Activated CD4-positive, alpha-beta memory T cell treated with anti-CD3 and anti-CD28 coated beads for 36 hours (primary cell): ENCODE results near the gene ZSWIM2. TPM values are rescaled to one million over a fixed set of nuclear protein-coding genes. Genes with fewer than 3 reads are reported as not detected.

Experiments
- CTCF ChIA-PET: fragments of 350-600 bp; sonication (Branson Sonifier 250); formaldehyde crosslinking; loops from one replicate; lab custom pipeline; 2021; ENCODE audit warnings: antibody characterized with exemption, inconsistent platforms; lab: Charles Lee
- POLR2A ChIA-PET: fragments of 350-600 bp; sonication (Branson Sonifier 250); formaldehyde crosslinking; loops from one replicate; lab custom pipeline; 2021; ENCODE audit warnings: antibody characterized with exemption; lab: Charles Lee
- DNase-seq: peaks from one replicate; pipeline ENCODE4 v3.0.0-alpha.2; 2020
- H3K27ac Mint-ChIP-seq: one replicate; pipeline ENCODE4 v1.8.0; 2021; ENCODE audit warnings: mixed read lengths
- H3K27me3 Mint-ChIP-seq: one replicate; pipeline ENCODE4 v1.8.0; 2021; ENCODE audit warnings: mixed read lengths
- H3K36me3 Mint-ChIP-seq: one replicate; pipeline ENCODE4 v1.8.0; 2021; ENCODE audit warnings: mixed read lengths
- H3K4me1 Mint-ChIP-seq: one replicate; pipeline ENCODE4 v1.8.0; 2021; ENCODE audit warnings: low read depth, mixed read lengths
- H3K4me3 Mint-ChIP-seq: one replicate; pipeline ENCODE4 v1.8.0; 2021; ENCODE audit warnings: mild to moderate bottlenecking, mixed read lengths
- H3K9me3 Mint-ChIP-seq: one replicate; pipeline ENCODE4 v1.8.0; 2021; ENCODE audit warnings: mixed read lengths
- intact Hi-C: fragments of 100-400 bp; cut with micrococcal nuclease; formaldehyde crosslinking; loops from one replicate; pipeline ENCODE4 v1.15.1; 2023
- total RNA-seq, 2 experiments: library from RNA; stranded (reverse); gene quantifications; one replicate each; pipeline ENCODE4 v1.2.3, GENCODE V29; 2021

Gene ZSWIM2
- total RNA-seq, 2 experiments from 2014 or later = not detected

DNA sequence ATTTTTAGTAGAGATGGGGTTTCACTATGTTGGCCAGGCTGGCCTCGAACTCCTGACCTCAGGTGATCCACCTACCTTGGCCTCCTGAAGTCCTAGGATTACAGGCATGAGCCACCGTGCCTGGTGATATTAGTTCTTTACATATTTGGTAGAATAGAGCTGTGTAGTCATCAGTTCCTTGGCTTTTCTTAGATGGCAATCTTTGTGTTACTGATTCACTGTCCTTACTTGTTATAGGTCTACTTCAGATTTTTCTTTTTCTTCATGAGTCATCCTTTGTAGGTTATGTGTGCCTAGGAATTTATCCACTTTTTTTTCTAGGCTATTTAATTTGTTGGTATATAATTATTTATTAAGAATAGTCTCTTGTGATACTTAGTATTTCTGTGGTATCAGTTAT is 30.3 kb upstream of the ZSWIM2 start:
- ChIA-PET POLR2A (no interaction called here), CTCF (no interaction called here)
- Mint-ChIP-seq H3K9me3 (peaks cover 24% of the 10 kb centered on the region), H3K27ac (no peak overlapping the region), H3K4me1 (no peaks in the 10 kb centered on the region), H3K27me3 (no peaks in the 10 kb centered on the region), H3K4me3 (no peak overlapping the region), H3K36me3 (peaks cover 1% of the 10 kb centered on the region)
- DNase-seq = no peak
- intact Hi-C loops = no loop called here

DNA sequence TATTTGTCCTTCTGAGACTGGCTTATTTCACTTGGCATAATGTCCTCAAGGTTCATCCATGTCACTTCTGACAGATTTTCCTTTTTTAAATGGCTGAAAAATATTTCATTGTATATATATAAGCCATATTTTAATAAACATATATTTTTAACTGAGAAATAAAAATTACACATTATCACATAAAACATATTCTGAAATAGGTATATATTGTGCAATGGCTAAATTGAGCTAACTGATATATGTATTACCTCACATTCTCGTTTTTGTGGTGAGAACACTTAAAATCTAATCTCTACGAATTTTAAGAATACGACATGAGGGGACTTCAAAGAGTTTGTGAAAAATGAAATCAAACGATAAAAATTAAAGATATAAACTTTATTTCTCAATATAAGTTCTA is 25.7 kb upstream of the ZSWIM2 start:
- H3K27ac Mint-ChIP-seq = no peak overlapping the region
- intact Hi-C loops = no loop called here
- ChIA-PET POLR2A (no interaction called here), CTCF (interaction anchor here (0.6 kb wide), 1 partner anchor 36 kb away, joined by 3 read pairs; no protein-coding TSS in a partner anchor)
- no peaks in the 10 kb centered on the region for H3K4me1 Mint-ChIP-seq
- no peaks in the 10 kb centered on the region for H3K27me3 Mint-ChIP-seq
- H3K4me3 Mint-ChIP-seq = no peak overlapping the region
- no peaks in the 10 kb centered on the region for H3K36me3 Mint-ChIP-seq
- DNase-seq = no peak
- no peaks in the 10 kb centered on the region for H3K9me3 Mint-ChIP-seq

DNA sequence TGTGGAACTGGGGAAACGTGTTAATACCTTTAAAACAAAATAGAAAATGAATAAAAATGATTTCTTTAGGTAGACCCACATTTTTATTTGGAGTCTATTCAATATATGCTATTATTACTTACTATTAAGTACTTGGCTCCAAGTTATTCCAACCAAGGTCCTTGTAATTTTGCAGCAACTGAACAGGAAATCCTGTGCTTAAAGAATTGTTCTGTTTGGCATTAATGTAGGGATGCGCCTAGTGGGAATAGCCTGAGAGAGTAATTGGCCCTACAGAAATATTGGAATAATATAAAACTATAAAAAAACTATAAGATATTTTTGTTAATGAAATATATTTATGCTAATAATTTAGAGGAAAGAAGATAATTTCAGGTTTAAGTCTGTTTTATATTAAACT is 22.9 kb upstream of the ZSWIM2 start:
- Mint-ChIP-seq H3K4me1 (no peaks in the 10 kb centered on the region), H3K9me3 (no peaks in the 10 kb centered on the region), H3K4me3 (no peak overlapping the region), H3K36me3 (no peaks in the 10 kb centered on the region), H3K27me3 (no peaks in the 10 kb centered on the region), H3K27ac (no peak overlapping the region)
- no peak for DNase-seq
- POLR2A ChIA-PET = no interaction called here
- intact Hi-C loops = no loop called here
- CTCF ChIA-PET = no interaction called here

DNA sequence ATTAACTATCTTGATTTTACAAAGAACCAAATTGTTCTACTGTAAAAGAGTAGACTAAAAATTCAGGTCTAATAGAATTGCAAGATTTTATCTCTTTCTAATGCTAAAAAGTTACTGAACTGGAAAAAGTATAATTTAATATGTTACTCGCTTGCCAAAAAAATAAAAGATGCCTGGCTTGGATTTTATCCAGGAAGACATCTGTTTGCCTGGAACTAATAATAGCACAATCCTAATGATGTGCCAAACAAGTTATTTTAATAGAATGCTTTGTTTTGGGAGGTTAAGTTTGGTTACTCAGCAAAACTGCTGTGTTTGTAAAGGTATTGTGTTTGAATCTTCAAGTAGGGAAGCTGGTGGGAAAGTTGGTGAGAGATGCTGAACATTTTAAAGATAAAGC is 19.4 kb upstream of the ZSWIM2 start:
- no peaks in the 10 kb centered on the region for H3K36me3 Mint-ChIP-seq
- H3K4me1 Mint-ChIP-seq = no peaks in the 10 kb centered on the region
- CTCF ChIA-PET = no interaction called here
- H3K27me3 Mint-ChIP-seq = no peaks in the 10 kb centered on the region
- DNase-seq = no peak
- POLR2A ChIA-PET = no interaction called here
- no peaks in the 10 kb centered on the region for H3K9me3 Mint-ChIP-seq
- no peak overlapping the region for H3K4me3 Mint-ChIP-seq
- intact Hi-C loops = no loop called here
- H3K27ac Mint-ChIP-seq = no peak overlapping the region

DNA sequence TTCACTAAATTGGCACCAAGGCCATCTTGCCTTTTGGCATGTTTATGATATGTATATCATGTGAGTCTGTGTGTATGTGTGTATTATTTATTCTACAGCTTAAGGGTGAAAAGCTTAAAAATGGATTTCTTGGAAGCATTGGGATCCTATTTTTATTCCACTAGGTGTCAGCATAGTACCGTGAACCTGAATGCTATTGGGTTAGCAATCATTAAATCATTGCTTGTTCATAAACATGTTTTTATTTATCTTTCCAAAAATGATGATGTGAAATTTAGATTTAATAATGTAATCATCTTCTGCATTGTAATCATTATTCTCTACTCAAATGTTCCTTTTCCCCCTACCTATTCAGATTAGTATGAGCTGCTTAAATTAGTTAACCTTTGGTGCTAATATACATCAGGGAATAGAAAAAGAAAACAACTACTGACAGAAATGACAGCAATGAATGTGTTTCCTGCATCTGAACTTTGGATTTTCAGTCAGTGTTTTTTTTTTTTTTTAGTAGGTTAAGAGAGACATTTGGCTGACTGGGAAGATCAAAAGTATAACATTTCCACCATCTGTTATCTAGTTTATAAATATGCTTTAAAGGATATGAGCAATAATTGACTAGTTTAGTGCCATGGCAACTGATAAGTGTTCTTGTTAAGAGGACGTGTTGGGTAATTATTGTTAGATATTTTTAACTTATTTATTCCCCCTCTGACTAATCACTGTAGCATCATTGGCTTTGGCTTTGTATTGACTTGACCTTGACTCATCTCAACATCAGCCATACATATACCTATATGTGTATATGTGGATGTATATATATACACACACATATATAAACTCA is 14.1 kb upstream of the ZSWIM2 start:
- Mint-ChIP-seq H3K4me3 (no peak overlapping the region), H3K27ac (no peak overlapping the region), H3K4me1 (no peaks in the 10 kb centered on the region), H3K36me3 (no peaks in the 10 kb centered on the region), H3K27me3 (no peaks in the 10 kb centered on the region), H3K9me3 (no peaks in the 10 kb centered on the region)
- POLR2A ChIA-PET = no interaction called here
- no peak for DNase-seq
- intact Hi-C loops = loop anchor here (5.0 kb wide), 1 partner anchor 719 kb away; no protein-coding TSS in a partner anchor
- CTCF ChIA-PET = interaction anchor here (0.6 to 0.8 kb wide), 3 partner anchors 10 to 593 kb away, joined by 3 to 6 read pairs (median 3); no protein-coding TSS in a partner anchor

DNA sequence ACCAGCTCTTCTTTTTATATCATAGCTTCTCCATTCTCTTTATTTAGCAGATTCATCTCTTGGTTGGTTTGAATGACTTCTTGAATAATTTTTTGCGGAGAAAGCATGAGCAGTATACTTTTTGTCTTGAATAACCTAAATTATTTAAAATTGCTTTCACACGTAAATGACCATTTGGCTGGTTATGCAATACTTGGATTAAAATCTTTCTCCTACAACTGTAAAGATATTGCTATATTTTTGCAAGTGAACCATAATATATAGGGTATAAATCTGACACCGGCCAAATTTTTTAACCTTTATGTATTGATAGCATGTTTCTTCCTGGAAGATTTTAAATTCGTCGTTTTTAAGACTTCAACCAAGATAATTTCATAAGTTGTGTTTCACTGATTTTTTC is 6.2 kb upstream of the ZSWIM2 start:
- Mint-ChIP-seq H3K36me3 (no peaks in the 10 kb centered on the region), H3K27me3 (no peaks in the 10 kb centered on the region), H3K4me3 (no peak overlapping the region), H3K4me1 (no peaks in the 10 kb centered on the region), H3K9me3 (peaks cover 7% of the 10 kb centered on the region), H3K27ac (no peak overlapping the region)
- POLR2A ChIA-PET = no interaction called here
- CTCF ChIA-PET = no interaction called here
- intact Hi-C loops = no loop called here
- DNase-seq = no peak

DNA sequence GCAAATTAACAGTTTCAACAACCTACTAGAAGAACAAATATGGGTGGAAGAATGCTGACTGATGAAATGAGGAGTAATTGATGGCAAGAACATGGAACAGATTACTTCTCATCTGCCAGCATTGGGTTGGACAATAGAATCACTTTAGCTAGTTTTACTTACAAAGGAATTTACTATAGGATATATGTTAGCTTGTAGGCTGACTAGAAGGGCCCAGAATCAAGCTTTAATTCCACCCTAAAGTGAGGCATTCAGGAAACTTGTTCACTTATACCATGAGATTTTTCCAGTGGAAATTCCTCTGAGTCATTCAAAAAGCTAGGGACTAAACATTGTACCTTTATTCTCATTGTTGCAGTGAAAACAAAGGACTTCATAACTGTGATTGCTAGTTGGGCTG is 5.0 kb upstream of the ZSWIM2 start:
- Mint-ChIP-seq H3K4me1 (peaks cover 8% of the 10 kb centered on the region), H3K27ac (no peak overlapping the region), H3K27me3 (peaks cover 9% of the 10 kb centered on the region), H3K36me3 (no peaks in the 10 kb centered on the region), H3K4me3 (no peak overlapping the region), H3K9me3 (peaks cover 7% of the 10 kb centered on the region)
- intact Hi-C loops = no loop called here
- ChIA-PET POLR2A (no interaction called here), CTCF (no interaction called here)
- no peak for DNase-seq

DNA sequence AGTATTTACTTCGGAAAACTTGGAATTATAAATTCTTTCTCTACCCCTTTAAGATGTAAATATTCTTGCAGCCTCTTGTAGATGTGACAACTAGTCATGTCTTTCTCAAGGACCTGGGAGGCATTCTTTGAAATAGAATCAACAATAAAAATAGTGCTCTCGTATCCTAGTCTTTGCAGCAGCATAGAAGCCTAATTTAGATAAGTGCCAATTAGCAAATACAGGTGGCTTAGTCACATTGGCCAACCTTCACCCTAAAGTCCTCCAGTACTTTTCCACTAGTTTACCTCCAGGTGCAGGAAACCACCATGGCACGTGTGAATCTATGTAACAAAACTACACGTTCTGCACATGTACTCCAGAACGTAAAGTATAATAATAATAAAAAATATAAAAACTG is 3.5 kb upstream of the ZSWIM2 start:
- H3K27ac Mint-ChIP-seq = no peak overlapping the region
- no peak for DNase-seq
- H3K4me3 Mint-ChIP-seq = no peak overlapping the region
- ChIA-PET CTCF (no interaction called here), POLR2A (no interaction called here)
- peaks cover 14% of the 10 kb centered on the region for H3K27me3 Mint-ChIP-seq
- H3K9me3 Mint-ChIP-seq = peaks cover 7% of the 10 kb centered on the region
- peaks cover 11% of the 10 kb centered on the region for H3K4me1 Mint-ChIP-seq
- H3K36me3 Mint-ChIP-seq = no peaks in the 10 kb centered on the region
- intact Hi-C loops = no loop called here

DNA sequence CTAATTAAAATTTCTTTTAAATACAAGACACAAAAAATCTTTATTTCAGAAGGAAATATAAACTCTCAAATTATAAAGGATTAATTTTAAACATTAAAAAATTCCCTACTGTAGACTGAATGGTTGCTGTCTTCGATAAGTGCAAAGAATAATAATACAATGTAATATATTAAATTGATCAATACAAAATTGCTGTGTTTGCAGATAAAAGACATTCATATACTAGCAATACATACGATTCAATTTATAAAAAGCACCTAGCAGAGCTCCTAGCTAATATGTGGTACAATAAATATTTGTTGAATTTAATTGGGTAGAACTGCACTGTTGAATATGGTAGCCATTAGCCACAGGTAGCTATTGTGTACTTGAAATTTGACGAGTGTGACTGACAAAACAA is 6.6 kb downstream of the ZSWIM2 start:
- intact Hi-C loops = no loop called here
- DNase-seq = no peak
- no peak overlapping the region for H3K4me3 Mint-ChIP-seq
- ChIA-PET CTCF (no interaction called here), POLR2A (no interaction called here)
- H3K36me3 Mint-ChIP-seq = no peaks in the 10 kb centered on the region
- peaks cover 3% of the 10 kb centered on the region for H3K27me3 Mint-ChIP-seq
- H3K9me3 Mint-ChIP-seq = no peaks in the 10 kb centered on the region
- no peaks in the 10 kb centered on the region for H3K4me1 Mint-ChIP-seq
- no peak overlapping the region for H3K27ac Mint-ChIP-seq

DNA sequence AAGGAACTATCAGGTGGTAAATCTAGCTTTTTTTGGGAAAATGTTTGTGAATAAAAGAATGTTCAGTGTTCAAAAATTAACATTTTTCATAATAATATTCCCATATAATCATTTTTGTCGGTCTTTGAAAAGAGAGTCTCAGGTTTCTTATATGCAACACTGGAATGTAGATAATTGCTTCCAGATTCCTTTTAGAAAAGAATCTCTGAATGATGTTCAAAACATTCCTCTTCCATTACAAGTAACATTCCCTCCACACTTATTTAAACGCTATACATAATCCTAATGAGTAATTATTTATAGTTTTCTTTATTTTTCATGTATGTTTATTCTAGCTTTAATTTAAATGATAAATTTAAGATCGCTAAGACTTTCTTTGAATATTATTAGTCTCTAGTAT is 7.0 kb downstream of the ZSWIM2 start:
- H3K27ac Mint-ChIP-seq = no peak overlapping the region
- ChIA-PET POLR2A (no interaction called here), CTCF (no interaction called here)
- H3K9me3 Mint-ChIP-seq = no peaks in the 10 kb centered on the region
- H3K36me3 Mint-ChIP-seq = no peaks in the 10 kb centered on the region
- DNase-seq = no peak
- no peak overlapping the region for H3K4me3 Mint-ChIP-seq
- intact Hi-C loops = no loop called here
- no peaks in the 10 kb centered on the region for H3K4me1 Mint-ChIP-seq
- peaks cover 3% of the 10 kb centered on the region for H3K27me3 Mint-ChIP-seq

DNA sequence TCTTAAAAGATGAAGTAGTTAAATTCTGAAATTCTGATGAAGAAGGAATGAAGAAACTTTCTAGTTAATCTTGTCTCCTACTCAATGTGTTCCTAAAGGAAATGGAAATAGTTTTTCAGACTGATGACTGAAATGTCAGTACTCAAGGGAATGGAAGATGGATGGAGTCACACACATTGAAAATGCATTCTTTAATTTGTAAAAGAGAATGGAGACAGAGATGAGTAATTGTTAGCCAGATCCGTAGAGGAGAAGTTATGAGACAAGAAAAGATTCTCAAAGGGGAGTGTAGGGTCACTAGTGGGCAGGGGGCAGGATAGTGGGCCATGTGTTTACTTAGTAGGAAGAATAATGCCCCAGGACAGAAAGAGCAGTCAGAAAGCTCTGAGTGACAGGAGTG is 13.3 kb downstream of the ZSWIM2 start:
- ChIA-PET CTCF (no interaction called here), POLR2A (no interaction called here)
- no peaks in the 10 kb centered on the region for H3K27me3 Mint-ChIP-seq
- no peaks in the 10 kb centered on the region for H3K36me3 Mint-ChIP-seq
- DNase-seq = no peak
- H3K4me1 Mint-ChIP-seq = no peaks in the 10 kb centered on the region
- no peak overlapping the region for H3K27ac Mint-ChIP-seq
- no peaks in the 10 kb centered on the region for H3K9me3 Mint-ChIP-seq
- intact Hi-C loops = no loop called here
- H3K4me3 Mint-ChIP-seq = no peak overlapping the region

DNA sequence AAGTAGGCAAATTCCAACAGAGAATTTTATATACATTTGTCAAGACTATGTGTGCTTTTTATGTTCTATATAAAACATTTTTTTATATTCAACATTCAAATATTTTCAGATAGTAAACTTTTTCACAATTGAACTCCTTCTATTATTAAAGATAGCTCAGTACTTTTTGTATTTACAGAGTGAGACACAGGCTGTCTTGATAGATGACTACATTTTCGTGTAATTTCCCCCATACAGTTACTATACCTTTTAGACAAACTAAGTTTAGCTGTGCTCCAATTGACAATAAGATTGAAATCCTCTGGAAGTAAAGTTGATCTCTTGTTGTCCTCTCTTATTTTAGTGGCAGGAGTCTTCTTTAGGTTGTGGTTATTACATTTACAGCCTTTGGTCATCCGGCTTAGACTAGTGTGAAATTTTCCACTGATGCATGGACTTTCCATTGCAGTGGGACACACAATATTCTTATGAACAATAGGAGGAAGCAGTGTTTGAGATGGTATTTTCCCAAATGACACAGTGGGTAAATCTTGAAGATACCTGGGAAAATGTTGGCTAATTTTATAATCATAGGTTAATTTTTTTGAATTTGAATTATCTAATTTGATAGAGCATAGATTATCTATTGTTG is 21.0 kb downstream of the ZSWIM2 start:
- no peaks in the 10 kb centered on the region for H3K4me1 Mint-ChIP-seq
- no peaks in the 10 kb centered on the region for H3K36me3 Mint-ChIP-seq
- POLR2A ChIA-PET = no interaction called here
- CTCF ChIA-PET = no interaction called here
- H3K9me3 Mint-ChIP-seq = no peaks in the 10 kb centered on the region
- H3K27ac Mint-ChIP-seq = no peak overlapping the region
- no peaks in the 10 kb centered on the region for H3K27me3 Mint-ChIP-seq
- H3K4me3 Mint-ChIP-seq = no peak overlapping the region
- intact Hi-C loops = no loop called here
- no peak for DNase-seq

DNA sequence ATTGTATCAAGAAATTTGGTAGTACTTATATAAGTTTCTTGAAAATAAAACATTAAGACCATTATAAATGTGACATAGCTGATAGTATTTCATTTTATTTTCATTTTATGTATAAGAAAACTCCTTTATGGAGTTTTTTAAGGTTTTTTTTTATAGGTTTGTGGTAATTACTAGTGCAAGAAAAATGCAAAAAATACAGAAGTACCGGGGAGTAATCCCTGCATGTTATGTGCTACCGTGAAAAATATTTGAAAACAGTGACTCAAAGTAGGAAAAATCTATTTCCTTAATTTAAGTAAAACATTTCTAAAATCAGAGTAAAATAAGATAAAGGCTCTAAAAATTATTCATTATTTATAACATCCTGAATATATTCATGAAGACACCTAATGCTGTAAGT is 21.6 kb downstream of the ZSWIM2 start:
- Mint-ChIP-seq H3K9me3 (no peaks in the 10 kb centered on the region), H3K4me3 (no peak overlapping the region), H3K27ac (no peak overlapping the region), H3K27me3 (no peaks in the 10 kb centered on the region), H3K36me3 (no peaks in the 10 kb centered on the region), H3K4me1 (no peaks in the 10 kb centered on the region)
- ChIA-PET CTCF (interaction anchor here (0.6 kb wide), 1 partner anchor 350 kb away, joined by 4 read pairs; no protein-coding TSS in a partner anchor), POLR2A (no interaction called here)
- intact Hi-C loops = no loop called here
- DNase-seq = no peak
